NCI-H1694 (cell line): ENCODE results near the gene PLN.

Experiments
- DNase-seq: peaks from one replicate; lab custom pipeline; 2025; lab: John Stamatoyannopoulos, UW

PLN gene

GRCh38 chr6:118548136-118548535 lies at the start of gene PLN:
Gene PLN, plus strand, starts transcription at chr6:118548296. Its CDS starts 10,626 bp downstream, at chr6:118558922.
- no peak for DNase-seq

- DNase-seq, result no peak
Observed at GRCh38 chr6:118500130-118501015, 47.7 kb upstream of the PLN start.

DNA sequence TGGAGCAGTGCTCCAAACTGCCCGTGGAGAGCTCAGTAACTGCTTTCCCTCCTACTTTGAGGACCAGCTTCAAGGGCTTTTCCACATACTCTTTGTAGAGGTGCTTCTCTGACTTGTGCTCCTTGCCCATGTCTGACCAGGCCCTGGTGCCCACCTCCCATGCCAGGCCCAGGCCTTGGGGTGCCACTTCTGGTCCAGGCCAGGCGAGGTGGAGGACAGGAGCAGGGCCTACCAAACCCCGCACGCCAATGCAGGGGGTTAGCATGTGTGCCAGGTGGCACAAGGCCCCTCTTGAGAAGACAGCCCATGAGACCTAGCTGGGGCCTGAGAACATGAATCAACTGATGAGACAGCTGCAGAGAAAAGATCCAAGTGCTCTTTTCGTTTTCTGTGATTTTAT lies 47.0 kb upstream of the PLN start:
- no peak for DNase-seq

- DNase-seq, result no peak
Observed at GRCh38 chr6:118501765-118502164, 46.3 kb upstream of the PLN start.

- no peak for DNase-seq
Observed at GRCh38 chr6:118502169-118502568, 45.9 kb upstream of the PLN start.

GRCh38 chr6:118504611-118505010 lies 43.5 kb upstream of the PLN start:
- no peak for DNase-seq

GRCh38 chr6:118505656-118506055 lies 42.4 kb upstream of the PLN start:
- no peak for DNase-seq

DNA sequence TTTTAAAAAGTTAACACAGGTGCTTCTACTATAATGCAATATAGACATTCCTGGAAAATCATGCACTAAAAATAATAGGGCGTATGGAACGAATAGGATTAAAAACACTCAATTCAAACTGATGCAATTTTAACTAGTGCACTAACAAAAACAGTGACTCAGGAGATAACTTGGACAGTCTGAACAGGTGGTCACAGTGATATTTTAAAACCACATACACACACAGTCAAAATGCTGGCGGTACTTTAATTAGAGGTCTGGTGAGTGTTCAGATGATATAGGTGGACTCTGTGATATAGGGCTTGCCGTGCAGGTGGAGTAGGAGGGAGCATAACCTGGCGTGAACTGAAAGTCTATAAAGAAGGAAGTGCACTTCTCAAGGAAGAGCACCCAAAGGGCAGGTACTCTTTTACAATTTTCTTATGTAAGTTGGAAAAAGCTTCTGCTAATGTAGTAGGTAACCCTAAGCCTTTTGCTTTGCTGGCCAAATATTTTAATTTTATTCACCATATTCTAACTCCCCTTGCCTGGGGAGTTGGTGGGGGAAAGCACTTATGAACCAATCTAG lies 41.9 kb upstream of the PLN start:
- no peak for DNase-seq

DNA sequence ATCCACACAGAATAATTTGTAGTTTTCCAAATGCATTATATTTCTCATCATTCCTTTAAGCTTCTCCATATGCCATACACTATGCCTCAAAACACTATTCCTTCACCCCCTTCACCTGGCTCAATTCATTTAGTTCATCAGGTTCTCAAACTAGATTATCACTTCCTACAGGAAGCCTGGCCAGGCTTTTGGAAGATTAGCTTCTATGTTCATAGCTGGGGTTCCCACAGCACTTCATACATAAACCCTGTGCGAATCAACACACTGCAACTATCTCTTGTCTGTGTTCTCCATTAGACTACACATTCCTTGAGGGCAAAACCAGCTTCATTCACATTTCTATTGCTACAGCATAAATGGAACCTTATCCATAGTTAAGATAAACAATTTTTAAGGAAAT lies 40.5 kb upstream of the PLN start:
- no peak for DNase-seq

GRCh38 chr6:118509009-118509617 lies 39.0 kb upstream of the PLN start:
- no peak for DNase-seq

DNA sequence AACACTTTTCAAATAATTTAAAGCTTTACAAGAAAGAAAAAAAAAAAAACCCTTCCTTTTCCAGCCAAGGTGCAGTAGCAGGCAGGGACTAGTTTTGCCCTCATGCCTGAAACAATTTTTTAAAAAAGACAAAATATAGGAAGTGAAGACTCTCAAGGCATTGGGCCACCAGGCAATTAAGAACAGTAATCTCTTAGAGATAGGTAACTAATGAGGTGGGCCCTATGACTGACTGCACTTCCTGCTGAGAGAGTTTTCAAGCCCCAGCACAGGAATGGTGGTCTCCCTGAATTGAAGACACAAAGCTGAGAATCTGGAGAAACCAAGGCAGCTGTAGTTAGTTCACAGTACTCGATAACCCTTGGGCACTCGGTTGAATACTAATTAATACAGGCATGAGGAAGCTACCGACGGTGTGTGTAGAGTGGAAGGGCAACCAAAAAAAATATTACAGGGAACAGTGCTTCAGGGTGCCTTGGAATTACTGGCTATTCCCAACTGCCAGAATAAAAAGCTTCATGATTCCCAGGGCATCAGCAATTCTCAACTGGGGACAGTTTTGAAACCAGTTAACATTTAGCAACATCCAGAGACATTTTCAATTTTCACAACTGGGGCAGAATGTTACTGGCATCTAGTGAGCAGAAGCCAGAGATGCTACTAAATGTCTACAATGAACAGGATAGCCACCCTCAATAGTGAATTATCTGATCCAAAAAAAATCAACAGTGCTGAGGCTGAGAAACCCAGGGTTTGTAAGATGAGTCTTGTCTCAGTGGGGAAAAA lies 36.0 kb upstream of the PLN start:
- no peak for DNase-seq

DNA sequence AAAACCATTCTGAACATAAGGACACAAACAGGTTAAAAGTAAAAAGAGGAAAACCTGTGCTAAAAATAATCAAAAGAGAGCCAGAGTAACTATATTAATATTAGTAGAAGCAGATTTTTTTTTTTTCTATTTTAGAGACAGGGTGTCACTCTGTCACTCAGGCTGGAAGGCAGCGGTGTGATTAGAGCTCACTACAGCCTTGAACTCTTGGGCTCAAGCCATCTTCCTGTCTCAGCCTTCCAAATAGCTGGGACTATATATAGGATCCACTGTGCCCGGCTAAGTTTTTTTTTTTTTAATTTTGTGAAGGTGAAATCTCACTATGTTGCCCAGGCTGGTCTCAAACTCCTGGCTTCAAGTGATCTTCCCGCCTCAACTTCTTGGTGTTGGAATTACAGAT lies 33.4 kb upstream of the PLN start:
- DNase-seq, result no peak

- DNase-seq, result no peak
Observed at GRCh38 chr6:118522422-118522821, 25.7 kb upstream of the PLN start.

GRCh38 chr6:118523216-118523615 lies 24.9 kb upstream of the PLN start:
- DNase-seq, result no peak

GRCh38 chr6:118524686-118525085 lies 23.4 kb upstream of the PLN start:
- no peak for DNase-seq

DNA sequence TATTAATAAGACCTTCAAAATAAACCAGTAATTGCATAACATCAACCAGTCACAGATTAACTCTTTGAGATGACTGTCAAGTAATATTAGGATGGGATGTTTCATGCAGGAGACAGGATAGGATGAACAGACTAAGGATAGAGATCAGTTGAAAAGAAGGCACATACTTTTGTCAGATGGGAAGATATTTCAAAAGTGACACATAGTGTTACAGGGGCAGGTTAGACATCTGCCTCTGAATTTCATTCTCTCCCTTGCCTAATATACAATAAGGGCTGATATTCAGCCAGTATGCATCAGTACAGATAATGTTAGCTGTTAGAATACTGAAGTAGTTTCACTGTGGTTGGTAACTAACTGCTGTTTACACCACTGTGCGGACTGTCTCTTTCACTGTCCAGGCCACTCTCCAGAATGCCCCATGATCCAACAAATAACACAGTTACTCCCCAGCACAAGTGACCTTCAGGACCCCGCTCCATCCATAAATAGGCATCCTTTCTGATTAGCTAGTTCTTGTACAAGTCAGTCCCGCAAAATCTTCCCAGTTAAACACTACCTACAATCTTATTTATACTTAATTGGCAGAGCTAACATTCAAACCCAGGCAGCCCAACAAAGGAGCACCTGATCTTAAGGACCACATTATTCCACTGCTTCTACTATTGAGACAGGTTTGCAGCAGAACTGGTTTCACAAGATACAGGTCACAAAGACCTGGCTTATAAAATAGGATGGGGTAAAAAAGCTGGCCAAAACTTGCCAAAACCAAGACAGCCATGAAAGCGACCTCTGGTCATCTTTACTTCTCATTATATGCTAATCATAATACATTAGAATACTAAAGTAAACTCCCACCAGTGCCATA lies 21.9 kb upstream of the PLN start:
- no peak for DNase-seq

DNA sequence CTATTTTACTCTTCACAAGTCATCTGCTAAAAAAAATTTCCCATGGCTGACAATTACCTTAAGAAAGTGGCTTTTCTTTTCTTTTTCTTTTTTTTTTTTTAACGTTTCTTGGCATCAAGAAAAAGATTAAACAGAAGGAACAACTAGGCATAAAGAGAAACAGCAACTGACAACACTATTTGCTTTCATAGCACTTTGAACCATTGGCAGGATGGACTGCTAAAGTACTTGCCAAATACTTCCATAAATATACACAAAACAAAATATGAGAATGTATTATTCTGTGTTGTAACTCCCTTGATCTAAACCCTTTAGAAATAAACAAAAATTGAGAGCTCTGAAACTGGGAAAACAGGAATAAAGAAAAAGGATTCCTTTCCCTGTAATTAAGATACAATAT lies 20.0 kb upstream of the PLN start:
- DNase-seq, result no peak

DNA sequence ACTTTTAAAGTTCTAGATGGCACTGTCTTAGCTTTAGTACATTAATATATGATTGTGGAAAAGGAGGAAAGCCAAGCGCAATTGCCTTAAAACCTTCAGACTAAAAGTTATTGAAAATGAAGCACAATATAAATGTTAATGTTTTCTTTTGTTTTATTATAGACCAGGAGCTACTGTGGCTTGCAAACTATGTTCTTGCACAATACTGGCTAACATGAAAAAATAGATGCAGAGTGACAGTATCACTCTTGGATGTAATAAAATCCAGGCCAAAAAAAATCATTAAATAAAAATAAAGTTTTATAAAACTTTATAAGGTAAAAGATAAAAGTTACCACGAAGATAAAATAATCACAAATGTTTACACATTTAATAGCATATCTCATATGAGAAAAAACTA lies 18.3 kb upstream of the PLN start:
- DNase-seq, result no peak

DNA sequence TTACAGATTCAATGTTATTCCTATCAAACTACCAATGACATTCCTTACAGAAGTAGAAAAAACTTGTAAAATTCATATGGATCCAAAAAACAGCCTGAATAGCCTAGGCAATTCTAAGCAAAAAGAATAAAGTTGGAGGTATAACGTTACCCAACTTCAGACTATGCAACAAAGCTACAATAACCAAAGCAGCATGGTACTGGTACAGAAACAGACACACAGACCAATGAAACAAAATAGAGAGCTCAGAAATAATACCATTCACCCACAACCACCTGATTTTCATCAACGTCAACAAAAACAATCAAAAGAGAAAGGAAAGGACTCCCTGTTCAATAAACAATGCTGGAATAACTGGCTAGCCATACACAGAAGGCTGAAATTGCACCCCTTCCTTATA lies 17.2 kb upstream of the PLN start:
- DNase-seq, result no peak

GRCh38 chr6:118535176-118535844 lies 12.8 kb upstream of the PLN start:
- no peak for DNase-seq

DNA sequence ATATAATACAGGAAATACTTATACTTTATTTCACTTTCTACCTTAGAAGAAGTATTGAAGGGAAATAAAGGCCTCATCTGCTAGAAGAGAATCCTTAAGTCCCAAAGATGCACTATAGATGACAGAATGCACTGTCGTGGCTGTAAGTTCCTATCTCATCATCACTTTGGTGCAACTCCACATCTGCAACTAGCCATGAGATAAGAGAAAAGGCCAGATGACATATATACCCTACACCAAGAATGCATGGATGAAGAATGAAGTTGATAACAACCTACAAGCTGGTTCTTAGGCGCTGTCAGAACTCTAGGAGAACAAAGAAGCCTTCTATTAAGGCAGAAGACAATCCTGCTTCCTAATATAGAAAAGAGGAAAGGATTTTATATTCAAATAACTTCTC lies 11.6 kb upstream of the PLN start:
- DNase-seq, result no peak
